ENCODE results near the gene S100A4. TPM values are rescaled to one million over a fixed set of nuclear protein-coding genes. Genes with fewer than 3 reads are reported as not detected.

Gene S100A4
- total RNA-seq, 2 donors from 2014 or later = 186 to 368 TPM

- Mint-ChIP-seq H3K9me3 (no peaks in the 10 kb centered on the region), H3K36me3 (no peaks in the 10 kb centered on the region), H3K27ac (peak overlapping the region; percentile 58 to 82)
- ATAC-seq = peak; percentile 96
- DNase-seq (ENCODE audit: low spot score in 2 of 2) = peak; percentile 85 to 87
Measured at GRCh38 chr1:153510984-153511410, 34.6 kb downstream of the S100A4 start.

- Mint-ChIP-seq H3K36me3 (no peaks in the 10 kb centered on the region), H3K27ac (peak overlapping the region in 1 of 2 donors; percentile 11), H3K9me3 (no peaks in the 10 kb centered on the region)
- DNase-seq (ENCODE audit: low spot score in 2 of 2) (peak in 1 of 2 donors; percentile 76), ATAC-seq (peak; percentile 60 to 78)
Measured at GRCh38 chr1:153509729-153510354, 35.8 kb downstream of the S100A4 start.

GRCh38 chr1:153509036-153509435, 36.6 kb downstream of the S100A4 start:
- peak overlapping the region in 1 of 2 donors; percentile 11 for H3K27ac Mint-ChIP-seq
- no peaks in the 10 kb centered on the region for H3K9me3 Mint-ChIP-seq
- ATAC-seq = no peak
- DNase-seq (ENCODE audit: low spot score in 2 of 2) = no peak
- no peaks in the 10 kb centered on the region for H3K36me3 Mint-ChIP-seq

- ATAC-seq (no peak), DNase-seq (ENCODE audit: low spot score in 2 of 2) (no peak)
- H3K36me3 Mint-ChIP-seq = no peaks in the 10 kb centered on the region
- H3K9me3 Mint-ChIP-seq = no peaks in the 10 kb centered on the region
- H3K27ac Mint-ChIP-seq = peak overlapping the region; percentile 68 to 73
Measured at GRCh38 chr1:153507926-153508583, 37.6 kb downstream of the S100A4 start.

GRCh38 chr1:153506831-153507413, 38.7 kb downstream of the S100A4 start:
- Mint-ChIP-seq H3K36me3 (no peaks in the 10 kb centered on the region), H3K27ac (peak overlapping the region; percentile 32 to 73), H3K9me3 (no peaks in the 10 kb centered on the region)
- DNase-seq (ENCODE audit: low spot score in 2 of 2) (no peak), ATAC-seq (no peak)

GRCh38 chr1:153506386-153506785, 39.2 kb downstream of the S100A4 start:
- DNase-seq (ENCODE audit: low spot score in 2 of 2) = no peak
- Mint-ChIP-seq H3K27ac (peak overlapping the region in 1 of 2 donors; percentile 36), H3K36me3 (no peaks in the 10 kb centered on the region), H3K9me3 (no peaks in the 10 kb centered on the region)
- ATAC-seq = no peak

GRCh38 chr1:153505576-153505975, 40.0 kb downstream of the S100A4 start:
- DNase-seq (ENCODE audit: low spot score in 2 of 2) = no peak
- Mint-ChIP-seq H3K27ac (no peak overlapping the region), H3K36me3 (no peaks in the 10 kb centered on the region), H3K9me3 (no peaks in the 10 kb centered on the region)
- ATAC-seq = no peak

GRCh38 chr1:153503766-153504165, 41.8 kb downstream of the S100A4 start:
- H3K9me3 Mint-ChIP-seq = no peaks in the 10 kb centered on the region
- no peak for DNase-seq (ENCODE audit: low spot score in 2 of 2)
- H3K27ac Mint-ChIP-seq = no peak overlapping the region
- no peaks in the 10 kb centered on the region for H3K36me3 Mint-ChIP-seq
- ATAC-seq = no peak

GRCh38 chr1:153498746-153499145, 46.9 kb downstream of the S100A4 start:
- Mint-ChIP-seq H3K36me3 (no peaks in the 10 kb centered on the region), H3K9me3 (no peaks in the 10 kb centered on the region)

GRCh38 chr1:153495536-153495935, 50.1 kb downstream of the S100A4 start:
- Mint-ChIP-seq H3K9me3 (no peaks in the 10 kb centered on the region), H3K36me3 (no peaks in the 10 kb centered on the region), H3K27ac (no peak overlapping the region)
- DNase-seq (ENCODE audit: low spot score in 2 of 2) (no peak), ATAC-seq (no peak)

More at GRCh38 chr1:153498746-153499145, 46.9 kb downstream of the S100A4 start:
- DNase-seq (ENCODE audit: low spot score in 2 of 2) (no peak), ATAC-seq (no peak)
- H3K27ac Mint-ChIP-seq = no peak overlapping the region

- peak; percentile 75 to 91 for DNase-seq (ENCODE audit: low spot score in 2 of 2)
- peak; percentile 82 to 87 for ATAC-seq
- H3K27ac Mint-ChIP-seq = no peak overlapping the region
- no peaks in the 10 kb centered on the region for H3K9me3 Mint-ChIP-seq
- H3K36me3 Mint-ChIP-seq = no peaks in the 10 kb centered on the region
Measured at GRCh38 chr1:153494976-153495535, 50.5 kb downstream of the S100A4 start.

Other genes starting within 250 kb of the S100A4 start
- gene PGLYRP3, start 232.9 kb downstream of the S100A4 start, total RNA-seq = not detected
- gene PGLYRP4, start 197.0 kb downstream of the S100A4 start, total RNA-seq = not detected
- 1 to 10 TPM in 1 of 2 donors, under 1 TPM in 1; 0.73 to 1.4 TPM for gene S100A9, start 188.0 kb downstream of the S100A4 start, total RNA-seq
- not detected for gene S100A12, start 170.2 kb downstream of the S100A4 start, total RNA-seq
- not detected for gene S100A8, start 154.7 kb downstream of the S100A4 start, total RNA-seq
- gene S100A7A, start 129.3 kb downstream of the S100A4 start, total RNA-seq = not detected
- gene S100A7, start 85.2 kb downstream of the S100A4 start, total RNA-seq = not detected
- 100 to 1,000 TPM; 260 to 445 TPM for gene S100A6, start 9.8 kb downstream of the S100A4 start, total RNA-seq
- gene S100A5, start 4.9 kb downstream of the S100A4 start, total RNA-seq = 1 to 10 TPM; 2.0 to 3.9 TPM
- gene S100A3, start 3.5 kb upstream of the S100A4 start, total RNA-seq = not detected
- gene S100A2, start 20.0 kb upstream of the S100A4 start, total RNA-seq = 1 to 10 TPM; 1.0 to 7.8 TPM
- gene S100A16, start 67.3 kb upstream of the S100A4 start, total RNA-seq = not detected
- not detected for gene S100A14, start 70.5 kb upstream of the S100A4 start, total RNA-seq
- gene S100A13, start 81.7 kb upstream of the S100A4 start, total RNA-seq = 1 to 10 TPM; 4.2 to 6.0 TPM
- gene S100A1, start 82.6 kb upstream of the S100A4 start, total RNA-seq = not detected
- 10 to 100 TPM; 83.3 to 91.3 TPM for gene CHTOP, start 88.3 kb upstream of the S100A4 start, total RNA-seq
- gene SNAPIN, start 112.9 kb upstream of the S100A4 start, total RNA-seq = 10 to 100 TPM; 16.1 to 35.4 TPM
- 100 to 1,000 TPM; 247 to 316 TPM for gene ILF2, start 125.2 kb upstream of the S100A4 start, total RNA-seq
- not detected for gene NPR1, start 132.9 kb upstream of the S100A4 start, total RNA-seq
- 10 to 100 TPM; 58.2 to 64.9 TPM for gene INTS3, start 182.2 kb upstream of the S100A4 start, total RNA-seq
- 1 to 10 TPM; 7.0 to 8.3 TPM for gene SLC27A3, start 229.6 kb upstream of the S100A4 start, total RNA-seq

All from activated naive CD4-positive, alpha-beta T cell treated with anti-CD3 and anti-CD28 coated beads, Interleukin-2, amount 50 U/mL, for 72 hours (primary cell).